NCI-H2081 treated with DMSO at 0.1 percent for 48 hours (cell line): ENCODE data around the gene KATNAL2.

Experiments
- DNase-seq: peaks from one replicate; lab custom pipeline; 2025; lab: John Stamatoyannopoulos, UW

The KATNAL2 gene

GRCh38 chr18:47035156-47035671 lies 117.8 kb downstream of the KATNAL2 start, which contains the start of gene ELOA2:
Gene ELOA2 (minus strand): TSS chr18:47035621. CDS start chr18:47035264, 357 bp downstream.
- DNase-seq, result no peak

- DNase-seq, result no peak
Observed at GRCh38 chr18:47036298-47036874, 119.0 kb downstream of the KATNAL2 start.

- DNase-seq, result no peak
Observed at GRCh38 chr18:47036927-47037578, 119.7 kb downstream of the KATNAL2 start.

- no peak for DNase-seq
Observed at GRCh38 chr18:47040982-47041381, 123.6 kb downstream of the KATNAL2 start.

GRCh38 chr18:47050468-47050867 lies 133.1 kb downstream of the KATNAL2 start:
- DNase-seq, result no peak

GRCh38 chr18:47054369-47054768 lies 137.0 kb downstream of the KATNAL2 start:
- DNase-seq, result no peak

- no peak for DNase-seq
Observed at GRCh38 chr18:47062471-47062870, 145.1 kb downstream of the KATNAL2 start.

GRCh38 chr18:47063096-47063495 lies 145.7 kb downstream of the KATNAL2 start:
- DNase-seq, result no peak

- no peak for DNase-seq
Observed at GRCh38 chr18:47067648-47068047, 150.2 kb downstream of the KATNAL2 start.

GRCh38 chr18:47075098-47075883 lies 157.9 kb downstream of the KATNAL2 start:
- DNase-seq, result no peak

GRCh38 chr18:47077111-47077510 lies 159.7 kb downstream of the KATNAL2 start:
- no peak for DNase-seq

- DNase-seq, result no peak
Observed at GRCh38 chr18:47080872-47081271, 163.5 kb downstream of the KATNAL2 start.

- DNase-seq, result no peak
Observed at GRCh38 chr18:47081578-47081977, 164.2 kb downstream of the KATNAL2 start.

- DNase-seq, result no peak
Observed at GRCh38 chr18:47087676-47088075, 170.3 kb downstream of the KATNAL2 start.

GRCh38 chr18:47095810-47096209 lies 178.4 kb downstream of the KATNAL2 start:
- DNase-seq, result no peak

- no peak for DNase-seq
Observed at GRCh38 chr18:47100212-47100831, 182.9 kb downstream of the KATNAL2 start.

GRCh38 chr18:47108373-47108772 lies 191.0 kb downstream of the KATNAL2 start:
- no peak for DNase-seq

- no peak for DNase-seq
Observed at GRCh38 chr18:47108998-47109405, 191.6 kb downstream of the KATNAL2 start.

- no peak for DNase-seq
Observed at GRCh38 chr18:47109720-47110119, 192.3 kb downstream of the KATNAL2 start.

- DNase-seq, result no peak
Observed at GRCh38 chr18:47110492-47111274, 193.3 kb downstream of the KATNAL2 start.

GRCh38 chr18:47113796-47114540 lies 196.6 kb downstream of the KATNAL2 start:
- DNase-seq, result no peak
